IMR-90 (cell line): ENCODE measurements around the gene TNIP2. TPM values are rescaled to one million over a fixed set of nuclear protein-coding genes. Genes with fewer than 3 reads are reported as not detected.
A peak's percentile ranks its signal among the peaks of the same experiment; 100 is the strongest.

Experiments used
- ATAC-seq: fragments of 200-7000 bp; cut with Tn5 transposase; 2 replicates; pipeline ENCODE4 v1.9.1; 2020; ENCODE audit warnings: low read depth, mild to moderate bottlenecking, moderate library complexity
- BruUV-seq: library from RNA; stranded (reverse); fragments of 400-500 nt; replicated peaks from 2 replicates; lab custom pipeline; 2021; lab: Mats Ljungman, UMichigan
- CTCF ChIA-PET: fragments of 300-600 bp; formaldehyde crosslinking; extraction: SDS; loops from one replicate; lab custom pipeline; 2021; ENCODE audit warnings: antibody characterized with exemption; lab: Yijun Ruan, JAX
- POLR2A ChIA-PET: fragments of 300-600 bp; sonication (Branson Sonifier 250); formaldehyde crosslinking; loops from one replicate; lab custom pipeline; 2022; ENCODE audit warnings: antibody characterized with exemption; ENCODE audit not compliant: unreplicated experiment; lab: Charles Lee
- DNase-seq: peaks from one replicate; pipeline ENCODE4 v3.0.0; 2013
- H2AFZ ChIP-seq: replicated peaks from 2 replicates; pipeline ENCODE3; 2013; ENCODE audit warnings: low read length, mild to moderate bottlenecking; ENCODE audit not compliant: poor library complexity
- H2AK5ac ChIP-seq: 2 replicates; pipeline ENCODE4 v1.6.1; 2013; ENCODE audit warnings: low read depth, low read length, inconsistent platforms
- H2AK9ac ChIP-seq: replicated peaks from 2 replicates; pipeline ENCODE3; 2013; ENCODE audit warnings: mild to moderate bottlenecking, low read depth, low read length, moderate library complexity; ENCODE audit not compliant: poor library complexity
- H2BK120ac ChIP-seq: 2 replicates; pipeline ENCODE4 v1.6.1; 2013; ENCODE audit warnings: low read depth, low read length, inconsistent platforms
- H2BK15ac ChIP-seq: 3 replicates; pipeline ENCODE4 v1.6.1; 2013; ENCODE audit warnings: low read depth, low read length, inconsistent platforms
- H2BK20ac ChIP-seq: 2 replicates; pipeline ENCODE4 v1.6.1; 2013; ENCODE audit warnings: low read depth, mild to moderate bottlenecking, inconsistent platforms, low read length, moderate library complexity
- H2BK5ac ChIP-seq: 2 replicates; pipeline ENCODE4 v1.6.1; 2013; ENCODE audit warnings: mild to moderate bottlenecking, low read depth, low read length, inconsistent platforms; ENCODE audit not compliant: poor library complexity, severe bottlenecking
- H3K14ac ChIP-seq: replicated peaks from 2 replicates; pipeline ENCODE4 v1.6.1; 2013; ENCODE audit warnings: low read depth, low read length, inconsistent platforms
- H3K18ac ChIP-seq: 2 replicates; pipeline ENCODE4 v1.6.1; 2013; ENCODE audit warnings: low read depth, low read length, control low read depth
- H3K23ac ChIP-seq: 2 replicates; pipeline ENCODE4 v1.6.1; 2013; ENCODE audit warnings: low read depth, low read length, inconsistent platforms
- H3K27ac ChIP-seq: 2 replicates; pipeline ENCODE4 v1.5.1; 2013; ENCODE audit warnings: mild to moderate bottlenecking, control low read depth, low read length; ENCODE audit not compliant: insufficient read depth
- H3K27me3 ChIP-seq: 2 replicates; pipeline ENCODE4 v1.6.1; 2013; ENCODE audit warnings: low read length; ENCODE audit not compliant: control insufficient read depth, insufficient read depth
- H3K36me3 ChIP-seq: 2 replicates; pipeline ENCODE4 v1.6.1; 2013; ENCODE audit warnings: low read length, mixed read lengths; ENCODE audit not compliant: control insufficient read depth, insufficient read depth
- H3K4ac ChIP-seq: 2 replicates; pipeline ENCODE4 v1.6.1; 2013; ENCODE audit warnings: low read depth, low read length, inconsistent platforms
- H3K4me1 ChIP-seq: 2 replicates; pipeline ENCODE4 v1.6.1; 2013; ENCODE audit warnings: low read length, mixed read lengths; ENCODE audit not compliant: control insufficient read depth, insufficient read depth
- H3K4me2 ChIP-seq: 2 replicates; pipeline ENCODE4 v1.6.1; 2013; ENCODE audit warnings: low read depth, mild to moderate bottlenecking, control low read depth, low read length, moderate library complexity
- H3K4me3 ChIP-seq: 2 replicates; pipeline ENCODE4 v1.5.1; 2013; ENCODE audit warnings: low read depth, mild to moderate bottlenecking, control low read depth, low read length, moderate library complexity; ENCODE audit not compliant: insufficient read depth
- H3K56ac ChIP-seq: 2 replicates; pipeline ENCODE4 v1.6.1; 2013; ENCODE audit warnings: low read length, inconsistent platforms; ENCODE audit not compliant: insufficient read depth; ENCODE audit errors: extremely low read depth
- H3K79me1 ChIP-seq, 2 experiments: 2 replicates each; pipeline ENCODE4 v1.6.1; 2013; ENCODE audit warnings: low read length in 2 of 2, inconsistent platforms in 1 of 2, low read depth in 1 of 2
- H3K9ac ChIP-seq: 2 replicates; pipeline ENCODE4 v1.6.1; 2013; ENCODE audit warnings: low read depth, low read length, control low read depth
- H3K9me1 ChIP-seq: 2 replicates; pipeline ENCODE4 v1.6.1; 2013; ENCODE audit warnings: low read length, inconsistent platforms; ENCODE audit not compliant: insufficient read depth
- H3K9me3 ChIP-seq: 2 replicates; pipeline ENCODE4 v1.6.1; 2013; ENCODE audit warnings: low read length; ENCODE audit not compliant: control insufficient read depth, insufficient read depth
- H4K20me1 ChIP-seq: 2 replicates; pipeline ENCODE4 v1.6.1; 2013; ENCODE audit warnings: low read length, inconsistent platforms; ENCODE audit not compliant: insufficient read depth
- H4K5ac ChIP-seq: 2 replicates; pipeline ENCODE4 v1.6.1; 2013; ENCODE audit warnings: mild to moderate bottlenecking, low read depth, low read length, control low read depth
- H4K8ac ChIP-seq, 2 experiments: 2 replicates each; pipeline ENCODE4 v1.6.1; 2013; ENCODE audit warnings: low read depth in 2 of 2, low read length in 2 of 2, control low read depth in 1 of 2, inconsistent platforms in 1 of 2
- H4K91ac ChIP-seq: 2 replicates; pipeline ENCODE4 v1.6.1; 2013; ENCODE audit warnings: low read depth, low read length, inconsistent platforms; ENCODE audit not compliant: insufficient read depth
- BHLHE40 ChIP-seq: fragments of 150-350 bp; IDR thresholded peaks from 2 replicates; pipeline ENCODE4 v1.6.1; 2016; ENCODE audit warnings: mild to moderate bottlenecking, low read depth, low read length
- CEBPB ChIP-seq: IDR thresholded peaks from 2 replicates; pipeline ENCODE4 v1.6.1; 2012; ENCODE audit warnings: low read depth, low read length, improper control_type of control experiment
- CHD1 ChIP-seq: IDR thresholded peaks from 2 replicates; pipeline ENCODE4 v1.6.1; 2012; ENCODE audit warnings: low read depth, low read length, improper control_type of control experiment
- CTCF ChIP-seq: conservative IDR thresholded peaks from 2 replicates; pipeline ENCODE4 v1.5.1; 2012; ENCODE audit warnings: mild to moderate bottlenecking, low read depth, low read length, improper control_type of control experiment
- ELK1 ChIP-seq: fragments of 150-350 bp; IDR thresholded peaks from 2 replicates; pipeline ENCODE4 v1.6.1; 2016; ENCODE audit warnings: low read depth, mild to moderate bottlenecking, low read length, moderate library complexity, borderline replicate concordance
- FOS ChIP-seq: fragments of 150-350 bp; IDR thresholded peaks from 2 replicates; pipeline ENCODE4 v1.6.1; 2016; ENCODE audit warnings: low read depth, low read length
- MAFK ChIP-seq: IDR thresholded peaks from 2 replicates; pipeline ENCODE4 v1.6.1; 2012; ENCODE audit warnings: low read depth, low read length, improper control_type of control experiment
- MAZ ChIP-seq: IDR thresholded peaks from 2 replicates; pipeline ENCODE4 v1.6.1; 2012; ENCODE audit warnings: low read depth, mild to moderate bottlenecking, low read length, improper control_type of control experiment, moderate library complexity, borderline replicate concordance
- MXI1 ChIP-seq: IDR thresholded peaks from 2 replicates; pipeline ENCODE4 v1.6.1; 2012; ENCODE audit warnings: low read depth, mild to moderate bottlenecking, low read length, moderate library complexity, borderline replicate concordance
- NFE2L2 ChIP-seq: fragments of 150-350 bp; IDR thresholded peaks from 2 replicates; pipeline ENCODE4 v1.6.1; 2016; ENCODE audit warnings: low read depth, mild to moderate bottlenecking, low read length
- POLR2A ChIP-seq: IDR thresholded peaks from 2 replicates; pipeline ENCODE4 v1.6.1; 2012; ENCODE audit warnings: mild to moderate bottlenecking, low read depth, low read length
- RAD21 ChIP-seq: IDR thresholded peaks from 2 replicates; pipeline ENCODE4 v1.6.1; 2012; ENCODE audit warnings: low read length, improper control_type of control experiment
- RCOR1 ChIP-seq: IDR thresholded peaks from 2 replicates; pipeline ENCODE4 v1.6.1; 2012; ENCODE audit warnings: mild to moderate bottlenecking, low read length, improper control_type of control experiment; ENCODE audit not compliant: insufficient replicate concordance
- RFX5 ChIP-seq: IDR thresholded peaks from 2 replicates; pipeline ENCODE4 v1.8.0; 2012; ENCODE audit warnings: low read depth, mild to moderate bottlenecking, low read length, moderate library complexity
- SMC3 ChIP-seq: fragments of 150-350 bp; IDR thresholded peaks from 2 replicates; pipeline ENCODE4 v1.6.1; 2016; ENCODE audit warnings: low read depth, mild to moderate bottlenecking, antibody characterized with exemption, low read length, moderate library complexity
- USF2 ChIP-seq: fragments of 150-350 bp; IDR thresholded peaks from 2 replicates; pipeline ENCODE4 v1.6.1; 2017; ENCODE audit warnings: mild to moderate bottlenecking, antibody characterized with exemption, low read length, low read depth
- WGBS, 2 experiments: methylation state at CpG; one replicate each; pipeline versions ENCODE4 v1.1.5 to v1.1.7; 2013; ENCODE audit warnings: missing lambda C conversion rate in 2 of 2; ENCODE audit not compliant: insufficient read length in 1 of 2; ENCODE audit errors: extremely low coverage in 2 of 2; 5-methylcytosine and 5-hydroxymethylcytosine counted together
- dilution Hi-C: fragments of 300-500 bp; cut with HindIII; formaldehyde crosslinking; loops from one replicate; pipeline ENCODE4 v1.14.3; 2018; ENCODE audit warnings: low sequenced_read_pairs; ENCODE audit not compliant: unreplicated experiment
- in situ Hi-C: fragments of 300-500 bp; cut with MboI; formaldehyde crosslinking; loops from 3 replicates; pipeline ENCODE4 v1.14.3; 2019; ENCODE audit warnings: low sequenced_read_pairs, inconsistent platforms, mixed read lengths
- intact Hi-C: fragments of 100-400 bp; cut with micrococcal nuclease; formaldehyde crosslinking; loops from 2 replicates; pipeline ENCODE4 v1.10.0; 2022
- polyA plus RNA-seq, 3 experiments: library from polyadenylated mRNA; depleted of rRNA; stranded (reverse); fragments of >200 nt; gene quantifications; 2 replicates each; pipeline ENCODE4 v1.2.3, GENCODE V29; 2012; ENCODE audit warnings: low replicate concordance in 1 of 3
- total RNA-seq: library from RNA; depleted of rRNA; stranded (reverse); fragments of >200 nt; gene quantifications from 2 replicates; pipeline ENCODE4 v1.2.3, GENCODE V29; 2012

TNIP2 gene
- total and polyA plus RNA-seq, 2 of the 4 experiments (the other 2 are of a cell fraction): 33.3 to 38.5 TPM

- in situ Hi-C loops (no loop called here), intact Hi-C loops (no loop called here), dilution Hi-C loops (no loop called here)
- no peak for ATAC-seq
- Histone ChIP-seq H3K23ac (no peak overlapping the region), H4K20me1 (no peaks in the 10 kb centered on the region), H3K9me1 (no peaks in the 10 kb centered on the region), H3K56ac (no peak overlapping the region), H4K8ac (no peak overlapping the region), H3K4ac (no peak overlapping the region), H3K18ac (no peak overlapping the region), H3K27ac (no peak overlapping the region), H3K27me3 (peaks cover 4% of the 10 kb centered on the region), H3K9me3 (peaks cover 9% of the 10 kb centered on the region), H3K4me3 (no peak overlapping the region), H2AK9ac (no peak overlapping the region), H2AK5ac (peak overlapping the region; percentile 1; the same call in 1 of the 2 replicates), H3K4me2 (no peak overlapping the region), H2BK120ac (no peak overlapping the region), H2BK5ac (no peak overlapping the region), H2BK15ac (no peak overlapping the region), H2BK20ac (no peak overlapping the region), H3K79me1 (no peaks in the 10 kb centered on the region), H4K5ac (no peak overlapping the region), H3K14ac (no peak overlapping the region), H3K4me1 (peaks cover 2% of the 10 kb centered on the region; the same call in 1 of the 2 replicates), H3K36me3 (no peaks in the 10 kb centered on the region), H2AFZ (peak overlapping the region; percentile 43), H4K91ac (no peak overlapping the region), H3K9ac (no peak overlapping the region)
- DNase-seq: no peak
- POLR2A ChIA-PET: no interaction called here
- WGBS, 2 experiments: 100% methylated on average over 1 of the region's 7 CpGs; no CpG with 5 or more reads in 1 of the 2 experiments
- BruUV-seq: no TSS peak
- TF ChIP-seq NFE2L2 (no peak), MAZ (no peak), RAD21 (no peak), RFX5 (no peak), USF2 (no peak), CTCF (no peak), MXI1 (no peak), POLR2A (no peak), MAFK (no peak), SMC3 (no peak), FOS (no peak), RCOR1 (no peak), BHLHE40 (no peak), CHD1 (no peak), CEBPB (no peak), ELK1 (no peak)
- CTCF ChIA-PET: no interaction called here
Observed at GRCh38 chr4:2786152-2786671, 30.1 kb upstream of the TNIP2 start.
